OCI-LY7 (cell line): ENCODE data around the gene RIOK3.

Source experiments
- EZH2phosphoT487 ChIP-seq: fragments of 200-600 bp; sonication (generic); IDR thresholded peaks from 2 replicates; pipeline ENCODE4 v1.6.1; 2018; ENCODE audit warnings: low read depth, borderline replicate concordance, mild to moderate bottlenecking, mixed run types, antibody characterized with exemption, low read length, moderate library complexity, mixed read lengths
- TF ChIP-seq, protein P1 (sequence below): fragments of 200-600 bp; sonication (generic); conservative IDR thresholded peaks from 2 replicates; pipeline ENCODE4 v1.5.1; 2014; ENCODE audit warnings: mild to moderate bottlenecking, antibody characterized with exemption, low read length, moderate library complexity, mixed read lengths

DNA sequence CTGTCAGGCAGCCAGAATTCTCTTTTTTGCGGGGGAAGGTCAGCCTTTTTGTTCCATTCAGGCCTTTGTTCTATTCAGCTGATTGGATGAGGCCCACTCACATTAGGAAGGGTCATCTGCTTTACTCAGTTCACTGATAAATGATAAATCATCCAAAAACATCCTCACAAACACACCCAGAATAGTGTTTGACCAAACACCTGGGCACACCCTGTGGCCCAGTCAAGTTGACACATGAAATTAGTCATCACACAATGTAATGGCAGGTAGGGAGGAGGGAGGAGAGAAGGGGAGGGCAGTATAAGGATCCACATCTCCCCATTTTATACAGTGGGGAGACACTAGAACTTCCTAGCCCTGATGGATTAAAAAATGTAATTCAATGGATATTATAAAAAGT, 41.9 kb downstream of the RIOK3 start:
- TF ChIP-seq, protein P1, sequence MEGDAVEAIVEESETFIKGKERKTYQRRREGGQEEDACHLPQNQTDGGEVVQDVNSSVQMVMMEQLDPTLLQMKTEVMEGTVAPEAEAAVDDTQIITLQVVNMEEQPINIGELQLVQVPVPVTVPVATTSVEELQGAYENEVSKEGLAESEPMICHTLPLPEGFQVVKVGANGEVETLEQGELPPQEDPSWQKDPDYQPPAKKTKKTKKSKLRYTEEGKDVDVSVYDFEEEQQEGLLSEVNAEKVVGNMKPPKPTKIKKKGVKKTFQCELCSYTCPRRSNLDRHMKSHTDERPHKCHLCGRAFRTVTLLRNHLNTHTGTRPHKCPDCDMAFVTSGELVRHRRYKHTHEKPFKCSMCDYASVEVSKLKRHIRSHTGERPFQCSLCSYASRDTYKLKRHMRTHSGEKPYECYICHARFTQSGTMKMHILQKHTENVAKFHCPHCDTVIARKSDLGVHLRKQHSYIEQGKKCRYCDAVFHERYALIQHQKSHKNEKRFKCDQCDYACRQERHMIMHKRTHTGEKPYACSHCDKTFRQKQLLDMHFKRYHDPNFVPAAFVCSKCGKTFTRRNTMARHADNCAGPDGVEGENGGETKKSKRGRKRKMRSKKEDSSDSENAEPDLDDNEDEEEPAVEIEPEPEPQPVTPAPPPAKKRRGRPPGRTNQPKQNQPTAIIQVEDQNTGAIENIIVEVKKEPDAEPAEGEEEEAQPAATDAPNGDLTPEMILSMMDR, result no peak
- TF ChIP-seq EZH2phosphoT487, result no peak
